Endometrial microvascular endothelial cells (primary cell): Measurements from ENCODE around the gene CHSY1. TPM values are rescaled to one million over a fixed set of nuclear protein-coding genes. Genes with fewer than 3 reads are reported as not detected.

Experiments
- in situ Hi-C: cut with HindIII; loops from 2 replicates; pipeline ENCODE4 v1.10.0; 2017; ENCODE audit warnings: low sequenced_read_pairs, low pct_unique_long_range_greater_than_20kb; ENCODE audit errors: inconsistent ontology term
- total RNA-seq: library from RNA; depleted of rRNA; stranded (reverse); fragments of >200 nt; gene quantifications from one replicate; pipeline ENCODE4 v1.2.3, GENCODE V29; 2015; ENCODE audit errors: inconsistent ontology term

The CHSY1 gene
- total RNA-seq, 1 donor from 2014 or later = 35.7 TPM

DNA sequence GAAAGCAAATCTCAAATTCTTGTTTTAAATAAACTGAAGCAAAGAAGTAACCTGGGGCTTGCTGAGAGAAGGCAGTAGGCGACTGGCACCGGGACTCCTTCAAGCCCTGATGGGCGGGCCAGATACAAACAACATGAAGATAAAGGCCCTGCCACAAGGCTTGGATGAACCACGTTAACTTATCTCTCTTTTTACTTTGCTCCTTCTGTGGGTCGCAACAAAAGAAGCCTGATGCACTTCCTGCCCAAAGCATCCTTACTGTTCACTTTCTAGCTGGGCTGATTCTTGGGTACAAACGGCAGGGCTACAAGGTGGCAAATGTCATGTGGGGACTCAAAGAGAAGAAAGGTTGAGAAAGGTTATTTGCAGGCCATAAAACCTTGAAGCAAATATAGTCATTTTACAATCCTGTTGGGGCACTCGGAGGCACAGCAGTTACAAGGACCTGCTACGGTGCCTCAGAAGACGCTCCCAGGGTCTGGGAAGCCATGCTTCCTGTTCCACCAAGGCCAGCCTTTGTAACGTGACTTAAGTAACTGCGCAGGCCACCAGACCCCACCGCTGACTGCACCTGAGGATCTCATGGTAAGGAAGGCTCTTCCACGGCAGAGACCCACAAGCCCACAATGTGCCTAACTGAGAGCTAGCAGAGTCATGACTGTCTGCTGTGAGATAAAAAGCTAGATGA, 71.1 kb downstream of the CHSY1 start:
- in situ Hi-C loops = no loop called here

DNA sequence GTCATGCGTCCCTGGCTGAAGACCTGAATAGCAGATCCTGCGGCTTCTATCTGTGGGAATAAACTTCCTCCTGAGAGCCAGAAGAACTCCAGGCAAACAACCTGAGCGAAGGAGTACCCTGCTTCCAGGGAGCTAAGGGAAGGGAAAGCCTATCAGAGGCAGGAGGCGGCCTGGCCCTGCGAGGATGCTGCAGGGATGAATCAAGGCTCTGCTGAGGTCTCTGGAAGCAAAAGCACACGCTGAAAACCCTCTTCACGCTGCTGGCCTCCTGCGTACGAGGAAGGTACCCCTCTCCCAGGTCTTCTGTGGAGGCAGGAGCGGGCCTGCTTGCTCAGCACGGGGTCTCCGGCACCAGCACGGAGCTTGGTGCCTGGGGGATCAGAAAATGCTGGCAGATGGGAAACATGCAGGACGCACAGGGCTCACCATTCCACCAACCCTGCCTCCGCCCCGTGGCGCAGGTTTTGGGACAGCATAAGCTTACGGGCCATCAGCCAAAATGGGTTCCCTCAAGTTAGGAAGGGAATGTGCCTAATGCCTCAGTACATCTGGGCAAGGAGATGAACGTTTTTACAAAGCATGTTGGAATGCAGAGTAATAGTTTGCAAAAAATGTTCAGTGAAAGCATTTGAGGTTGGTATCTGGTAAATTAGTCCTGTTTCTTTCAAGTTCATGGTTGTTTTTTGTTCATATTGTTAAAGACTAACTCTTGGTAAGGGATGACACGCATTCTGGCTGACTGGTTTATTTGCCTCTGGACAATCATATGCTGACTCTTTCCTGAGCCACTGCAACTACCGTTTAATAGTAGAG, 72.3 kb downstream of the CHSY1 start:
- in situ Hi-C loops = no loop called here

- in situ Hi-C loops = no loop called here
Measured at GRCh38 chr15:101178931-101179330, 72.9 kb downstream of the CHSY1 start.

- in situ Hi-C loops = no loop called here
Measured at GRCh38 chr15:101178479-101178878, 73.4 kb downstream of the CHSY1 start.

GRCh38 chr15:101177866-101178265, 74.0 kb downstream of the CHSY1 start:
- in situ Hi-C loops = no loop called here

- in situ Hi-C loops = no loop called here
Measured at GRCh38 chr15:101176625-101177024, 75.2 kb downstream of the CHSY1 start.

- in situ Hi-C loops = no loop called here
Measured at GRCh38 chr15:101175401-101175800, 76.4 kb downstream of the CHSY1 start.

GRCh38 chr15:101174152-101174920, 77.5 kb downstream of the CHSY1 start:
- in situ Hi-C loops = no loop called here

DNA sequence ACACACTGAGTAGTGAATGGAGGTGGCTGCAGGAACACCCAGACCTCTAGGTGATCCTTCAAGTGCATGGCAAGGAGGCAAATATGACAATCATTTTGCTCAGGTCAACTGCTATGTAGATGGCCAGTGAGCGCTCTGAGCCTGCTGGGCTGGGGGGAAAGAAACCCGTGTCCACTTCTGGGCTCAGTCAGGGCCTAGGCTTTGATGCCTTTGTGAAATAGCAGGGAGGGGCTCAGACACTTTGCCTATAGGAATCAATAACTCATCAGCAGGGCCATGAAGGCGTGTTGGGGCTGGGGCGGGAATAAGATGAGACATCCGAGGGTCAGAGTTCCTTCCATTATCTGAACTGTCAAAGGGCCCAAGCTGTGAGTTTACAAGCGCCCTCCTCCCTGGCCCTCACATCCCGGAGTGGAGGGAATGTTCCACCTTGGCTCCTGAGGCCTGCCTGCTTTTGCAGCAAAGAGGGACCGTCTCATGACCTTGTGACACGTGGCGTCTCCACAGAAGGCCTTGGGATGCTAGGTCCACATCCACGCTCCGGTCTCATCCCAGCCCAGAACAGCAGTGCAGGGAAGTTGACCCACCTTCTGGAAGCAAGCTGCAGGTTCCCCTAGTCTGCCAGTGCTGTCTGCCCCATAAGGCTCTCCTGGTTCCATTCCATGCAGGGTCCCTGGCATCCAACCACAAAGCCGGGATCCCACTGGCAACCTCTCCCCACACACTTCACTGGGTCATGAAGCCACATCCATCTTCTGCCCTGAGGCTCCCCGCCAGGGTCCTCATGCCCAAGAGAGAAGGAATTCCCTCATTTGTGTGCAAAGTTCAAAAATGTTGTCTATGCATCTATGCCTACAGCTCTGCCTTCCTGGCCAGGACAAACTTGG, 78.4 kb downstream of the CHSY1 start:
- in situ Hi-C loops = no loop called here

DNA sequence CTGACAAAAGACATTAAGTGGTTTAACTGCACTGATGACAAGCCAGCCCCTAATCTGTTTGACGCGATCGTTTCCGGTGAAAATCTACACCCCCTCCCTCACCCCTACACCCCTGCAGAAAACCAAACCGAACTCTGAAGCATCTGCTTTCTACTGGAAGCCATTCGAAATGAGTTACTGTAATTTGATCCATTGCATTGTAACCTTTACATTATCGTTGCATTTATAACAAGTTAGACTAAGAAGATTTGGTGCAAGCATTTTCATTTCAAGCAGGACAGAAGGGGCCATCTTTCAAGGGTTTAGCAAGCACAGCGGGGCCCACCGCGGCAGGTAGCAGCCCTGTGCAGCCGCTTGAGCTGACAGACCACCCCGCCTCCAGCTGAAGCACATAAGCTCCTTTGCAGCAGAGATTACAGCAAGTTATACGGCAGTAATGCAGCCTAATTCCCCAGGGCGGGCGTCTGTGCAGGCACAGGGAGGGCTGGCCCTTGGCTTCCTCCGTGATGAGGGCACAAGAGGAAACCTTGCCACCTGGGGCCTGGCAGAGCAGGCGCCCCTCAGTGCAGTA, 79.3 kb downstream of the CHSY1 start:
- in situ Hi-C loops = no loop called here

- in situ Hi-C loops = no loop called here
Measured at GRCh38 chr15:101171954-101172353, 79.9 kb downstream of the CHSY1 start.

DNA sequence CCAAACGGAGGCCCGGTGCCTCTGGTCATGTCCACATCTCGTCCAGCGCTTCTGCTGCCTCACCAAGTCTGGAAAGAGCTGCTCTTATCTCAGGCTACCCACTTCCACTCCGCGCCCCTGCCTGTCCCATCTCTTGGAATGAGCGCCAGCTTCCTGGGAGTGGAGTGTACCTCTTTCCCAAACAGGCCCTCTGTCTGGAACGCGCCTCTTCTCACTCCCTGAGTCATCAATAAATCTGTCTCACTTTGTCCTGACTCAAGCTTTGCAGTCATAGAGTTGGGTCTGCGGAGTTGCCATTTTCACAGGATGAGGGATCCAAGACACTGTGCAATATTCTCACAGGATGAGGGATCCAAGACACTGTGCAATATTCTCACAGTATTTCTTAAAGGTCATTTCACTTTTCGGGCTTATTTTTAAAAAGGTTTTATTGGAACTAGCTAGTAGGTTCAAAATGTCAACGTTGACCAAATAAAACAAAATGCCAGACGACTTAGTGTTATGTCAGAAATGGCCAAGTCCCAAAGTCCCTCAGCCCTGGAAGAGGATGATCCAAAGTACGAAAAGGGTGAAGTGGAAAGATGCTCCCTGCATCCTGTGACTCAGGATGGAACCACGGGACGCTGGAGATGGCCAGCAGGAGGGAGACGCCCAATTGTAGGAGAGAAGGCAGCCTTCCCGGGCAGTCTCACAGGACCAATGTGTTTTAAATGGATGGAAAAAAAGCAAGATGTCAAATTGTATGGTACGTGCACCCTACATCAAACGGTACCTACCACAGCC, 81.1 kb downstream of the CHSY1 start:
- in situ Hi-C loops = no loop called here

GRCh38 chr15:101169495-101170071, 82.3 kb downstream of the CHSY1 start:
- in situ Hi-C loops = no loop called here

DNA sequence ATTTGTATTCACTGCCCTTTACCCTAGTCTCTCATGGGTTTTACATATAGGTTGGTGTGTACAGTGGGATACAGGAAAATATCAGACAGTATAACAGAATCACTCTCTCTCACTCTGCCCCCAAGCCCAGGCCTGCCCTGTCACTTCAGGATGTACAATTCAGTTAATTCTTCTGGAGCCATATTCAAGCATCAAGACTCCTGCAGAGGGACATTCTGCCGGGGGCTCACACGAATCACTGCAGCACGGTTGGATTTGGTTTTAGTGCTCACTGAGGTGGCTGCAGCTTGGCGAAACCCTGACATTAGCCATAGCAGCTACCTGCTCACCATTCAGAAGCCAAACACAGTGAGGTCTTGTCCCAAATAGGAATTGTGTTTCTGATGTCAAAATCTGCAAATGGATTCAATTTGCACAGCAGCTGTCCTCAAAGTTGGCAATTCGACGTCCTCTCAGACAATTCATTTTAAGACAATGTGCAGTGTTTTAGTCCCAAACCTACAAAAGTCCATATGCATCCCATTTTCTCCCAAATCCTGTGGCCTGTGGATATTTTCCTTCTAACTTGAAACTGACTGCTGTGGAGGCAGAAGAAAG, 82.9 kb downstream of the CHSY1 start:
- in situ Hi-C loops = no loop called here

- in situ Hi-C loops = no loop called here
Measured at GRCh38 chr15:101168463-101168824, 83.4 kb downstream of the CHSY1 start.

- in situ Hi-C loops = no loop called here
Measured at GRCh38 chr15:101167753-101168462, 83.9 kb downstream of the CHSY1 start.

DNA sequence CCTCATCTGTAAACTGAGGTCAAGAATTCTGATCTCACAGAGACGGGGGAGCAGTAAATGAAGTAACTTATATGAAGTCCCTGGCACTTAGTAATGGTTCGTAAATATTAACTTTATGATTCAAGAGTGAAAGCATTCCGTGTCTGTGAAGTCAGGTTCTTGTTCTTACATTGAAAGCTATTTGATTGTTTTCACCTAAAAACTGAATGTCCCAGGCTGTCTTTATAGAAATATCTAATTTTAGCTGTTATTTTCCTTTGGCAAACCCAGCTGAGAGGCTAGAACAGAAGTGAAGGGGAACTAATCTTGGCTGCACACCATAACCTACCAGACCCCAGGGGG, 84.5 kb downstream of the CHSY1 start:
- in situ Hi-C loops = no loop called here
